Measurements from ENCODE around the gene TULP4. TPM values are rescaled to one million over a fixed set of nuclear protein-coding genes. Genes with fewer than 3 reads are reported as not detected.
"Not testable (repeated sequence)": the region's sequence is repeated elsewhere in the genome, so short reads cannot be mapped to it uniquely, and the experiment has no call there.

The TULP4 gene
- total RNA-seq, 4 donors from 2014 or later: 59.8 to 99.2 (median 88.6) TPM

GRCh38 chr6:158300306-158301143 lies 11.7 kb upstream of the TULP4 start:
- H3K27ac ChIP-seq; H3K27me3 ChIP-seq; H3K4me1 ChIP-seq; H3K36me3 ChIP-seq; intact Hi-C loops (cut with DNase I; ENCODE audit: low total_unique reads); H3K4me3 ChIP-seq; DNase-seq; H3K9me3 ChIP-seq; ATAC-seq; in situ Hi-C loops (cut with MboI; ENCODE audit: low sequenced_read_pairs in 4 of 4): not testable (repeated sequence)

- H3K27ac ChIP-seq; H3K27me3 ChIP-seq; H3K9me3 ChIP-seq; H3K36me3 ChIP-seq; H3K4me1 ChIP-seq; intact Hi-C loops (cut with DNase I; ENCODE audit: low total_unique reads); DNase-seq; ATAC-seq; in situ Hi-C loops (cut with MboI; ENCODE audit: low sequenced_read_pairs in 4 of 4); H3K4me3 ChIP-seq: not testable (repeated sequence)
These were observed 10.7 kb upstream of the TULP4 start for GRCh38 chr6:158301561-158301960.

DNA sequence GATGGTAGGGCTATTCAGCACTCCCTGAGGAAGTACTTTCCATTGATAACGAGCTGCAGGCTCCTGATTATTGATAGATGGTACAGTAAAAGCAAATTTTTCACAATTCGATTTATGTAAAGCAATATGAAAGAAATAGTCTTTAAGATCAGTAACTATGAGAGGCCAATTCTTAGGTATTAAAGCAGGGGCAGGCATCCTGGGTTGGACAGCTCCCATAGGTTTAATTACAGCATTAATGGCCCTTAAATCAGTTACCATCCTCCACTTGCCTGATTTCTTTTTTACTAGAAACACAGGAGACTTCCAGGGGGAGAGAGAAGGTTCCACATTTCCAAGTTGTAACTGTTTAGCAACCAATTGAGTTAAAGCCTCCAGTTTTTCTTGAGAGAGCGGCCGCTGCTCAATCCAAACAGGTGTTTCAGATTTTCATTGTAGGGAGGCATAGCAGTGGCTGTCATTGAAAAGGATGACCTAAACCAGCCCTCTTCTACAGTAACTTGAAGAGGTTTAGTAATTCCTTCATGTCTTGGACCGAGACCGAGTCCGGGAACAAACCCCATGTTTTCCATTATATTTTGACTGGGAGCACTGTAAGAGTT lies 10.0 kb upstream of the TULP4 start:
- H3K4me3 ChIP-seq; H3K9me3 ChIP-seq; H3K4me1 ChIP-seq; ATAC-seq; in situ Hi-C loops (cut with MboI; ENCODE audit: low sequenced_read_pairs in 4 of 4); H3K27ac ChIP-seq; intact Hi-C loops (cut with DNase I; ENCODE audit: low total_unique reads); H3K27me3 ChIP-seq; H3K36me3 ChIP-seq; DNase-seq: not testable (repeated sequence)

- no peaks in the 10 kb centered on the region for H3K27me3 ChIP-seq
- DNase-seq (no peak), ATAC-seq (no peak)
- no peak overlapping the region for H3K4me3 ChIP-seq
- TF ChIP-seq, protein P1, sequence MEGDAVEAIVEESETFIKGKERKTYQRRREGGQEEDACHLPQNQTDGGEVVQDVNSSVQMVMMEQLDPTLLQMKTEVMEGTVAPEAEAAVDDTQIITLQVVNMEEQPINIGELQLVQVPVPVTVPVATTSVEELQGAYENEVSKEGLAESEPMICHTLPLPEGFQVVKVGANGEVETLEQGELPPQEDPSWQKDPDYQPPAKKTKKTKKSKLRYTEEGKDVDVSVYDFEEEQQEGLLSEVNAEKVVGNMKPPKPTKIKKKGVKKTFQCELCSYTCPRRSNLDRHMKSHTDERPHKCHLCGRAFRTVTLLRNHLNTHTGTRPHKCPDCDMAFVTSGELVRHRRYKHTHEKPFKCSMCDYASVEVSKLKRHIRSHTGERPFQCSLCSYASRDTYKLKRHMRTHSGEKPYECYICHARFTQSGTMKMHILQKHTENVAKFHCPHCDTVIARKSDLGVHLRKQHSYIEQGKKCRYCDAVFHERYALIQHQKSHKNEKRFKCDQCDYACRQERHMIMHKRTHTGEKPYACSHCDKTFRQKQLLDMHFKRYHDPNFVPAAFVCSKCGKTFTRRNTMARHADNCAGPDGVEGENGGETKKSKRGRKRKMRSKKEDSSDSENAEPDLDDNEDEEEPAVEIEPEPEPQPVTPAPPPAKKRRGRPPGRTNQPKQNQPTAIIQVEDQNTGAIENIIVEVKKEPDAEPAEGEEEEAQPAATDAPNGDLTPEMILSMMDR (IDR thresholded peaks at IDR 0.05 in 4 of 5, conservative IDR thresholded peaks at IDR 0.05 in 1 of 5): no peak
- TF ChIP-seq POLR2A (IDR thresholded peaks at IDR 0.05): no peak
- in situ Hi-C loops (cut with MboI; ENCODE audit: low sequenced_read_pairs in 4 of 4) (no loop called here), intact Hi-C loops (cut with DNase I; ENCODE audit: low total_unique reads) (no loop called here)
- no peaks in the 10 kb centered on the region for H3K9me3 ChIP-seq
- no peaks in the 10 kb centered on the region for H3K4me1 ChIP-seq
- H3K36me3 ChIP-seq: no peaks in the 10 kb centered on the region
- no peak overlapping the region for H3K27ac ChIP-seq
These were observed 9.0 kb upstream of the TULP4 start for GRCh38 chr6:158303210-158303731.

DNA sequence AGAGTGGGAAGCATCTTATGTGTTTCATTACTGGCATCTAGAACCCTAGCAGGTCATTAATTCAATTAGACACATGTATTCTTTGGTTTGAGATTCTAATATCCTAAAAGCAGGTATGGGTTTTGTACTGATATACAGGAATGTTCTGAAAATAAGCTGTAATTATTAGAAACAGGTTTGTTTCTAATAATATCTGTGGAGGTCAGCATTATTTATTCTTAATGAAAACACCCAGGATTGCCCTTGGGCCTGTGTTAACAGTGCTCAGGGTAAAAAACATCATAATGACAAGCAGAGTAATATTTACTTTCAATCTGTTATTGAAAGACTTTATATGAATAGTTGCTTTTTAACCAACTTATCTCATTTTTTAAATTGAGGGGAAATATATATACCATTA lies 8.0 kb upstream of the TULP4 start:
- ATAC-seq (no peak), DNase-seq (no peak)
- H3K4me3 ChIP-seq: no peak overlapping the region
- no peak overlapping the region for H3K27ac ChIP-seq
- intact Hi-C loops (cut with DNase I; ENCODE audit: low total_unique reads): no loop called here
- in situ Hi-C loops (cut with MboI; ENCODE audit: low sequenced_read_pairs in 4 of 4): no loop called here
- H3K9me3 ChIP-seq: no peaks in the 10 kb centered on the region
- H3K4me1 ChIP-seq: no peaks in the 10 kb centered on the region
- no peaks in the 10 kb centered on the region for H3K36me3 ChIP-seq
- no peaks in the 10 kb centered on the region for H3K27me3 ChIP-seq
- TF ChIP-seq, protein P1 (IDR thresholded peaks at IDR 0.05 in 4 of 5, conservative IDR thresholded peaks at IDR 0.05 in 1 of 5): no peak
- TF ChIP-seq POLR2A (IDR thresholded peaks at IDR 0.05): no peak

GRCh38 chr6:158309814-158310213 lies 2.5 kb upstream of the TULP4 start:
- intact Hi-C loops (cut with DNase I; ENCODE audit: low total_unique reads) (no loop called here), in situ Hi-C loops (cut with MboI; ENCODE audit: low sequenced_read_pairs in 4 of 4) (no loop called here)
- Histone ChIP-seq H3K36me3 (peaks cover 0 to 11% of the 10 kb centered on the region in 2 donors), H3K4me1 (no peaks in the 10 kb centered on the region), H3K27me3 (no peaks in the 10 kb centered on the region), H3K27ac (no peak overlapping the region), H3K4me3 (no peak overlapping the region), H3K9me3 (no peaks in the 10 kb centered on the region)
- ATAC-seq (no peak), DNase-seq (no peak)
- no peak for TF ChIP-seq POLR2A (IDR thresholded peaks at IDR 0.05)
- TF ChIP-seq, protein P1 (IDR thresholded peaks at IDR 0.05 in 4 of 5, conservative IDR thresholded peaks at IDR 0.05 in 1 of 5): no peak

All from gastrocnemius medialis (tissue), 4 donors.